Right renal cortex interstitium (tissue), 3 donors: ENCODE results near the gene FA2H. TPM values are rescaled to one million over a fixed set of nuclear protein-coding genes. Genes with fewer than 3 reads are reported as not detected.
"Not testable (repeated sequence)": the region's sequence is repeated elsewhere in the genome, so short reads cannot be mapped to it uniquely, and the experiment has no call there.

Experiments used
- DNase-seq, 3 donors: peaks; one replicate each; pipeline ENCODE4 v3.0.0-alpha.2; 2013; ENCODE audit warnings: low read depth in 3 of 3, low spot score in 2 of 3
- polyA plus RNA-seq, 3 donors: library from polyadenylated mRNA; unstranded; fragments of 120-200 nt; gene quantifications; one replicate each; pipeline ENCODE4 v1.2.1, GENCODE V29; 2013; ENCODE audit not compliant: insufficient read length in 3 of 3

FA2H gene
- polyA plus RNA-seq, 3 donors: 2.6 to 3.8 (median 3.1) TPM

GRCh38 chr16:74725651-74726455 is 48.8 kb downstream of the FA2H start:
- DNase-seq: no peak

GRCh38 chr16:74724820-74725549 is 49.6 kb downstream of the FA2H start:
- DNase-seq: no peak

GRCh38 chr16:74723256-74723655 is 51.4 kb downstream of the FA2H start:
- no peak for DNase-seq

GRCh38 chr16:74722156-74722555 is 52.5 kb downstream of the FA2H start:
- DNase-seq: not testable (repeated sequence)

- DNase-seq: no peak
These were observed 52.9 kb downstream of the FA2H start for GRCh38 chr16:74721716-74722115.

- no peak for DNase-seq
These were observed 54.0 kb downstream of the FA2H start for GRCh38 chr16:74720579-74720978.

- no peak for DNase-seq
These were observed 55.6 kb downstream of the FA2H start for GRCh38 chr16:74718741-74719610.

- no peak for DNase-seq
These were observed 56.5 kb downstream of the FA2H start for GRCh38 chr16:74718140-74718539.

GRCh38 chr16:74717367-74717766 is 57.3 kb downstream of the FA2H start:
- DNase-seq: no peak

GRCh38 chr16:74716355-74716754 is 58.3 kb downstream of the FA2H start:
- no peak for DNase-seq

GRCh38 chr16:74713876-74714275 is 60.7 kb downstream of the FA2H start:
- no peak for DNase-seq

- DNase-seq: no peak
These were observed 61.3 kb downstream of the FA2H start for GRCh38 chr16:74713325-74713724.

- no peak for DNase-seq
These were observed 62.7 kb downstream of the FA2H start for GRCh38 chr16:74711938-74712337.

- no peak for DNase-seq
These were observed 64.2 kb downstream of the FA2H start for GRCh38 chr16:74710401-74710800.

GRCh38 chr16:74709441-74709877 is 65.2 kb downstream of the FA2H start:
- DNase-seq: peak in 2 of 3 donors; percentile 59 to 61

GRCh38 chr16:74700438-74701225 is 74.0 kb downstream of the FA2H start, which contains the start of gene MLKL:
Gene MLKL, minus strand, starts transcription at chr16:74700862. Its CDS starts 5,105 bp downstream, at chr16:74695757.
- peak in 1 of 3 donors; percentile 18 for DNase-seq

GRCh38 chr16:74700116-74700437 is 74.5 kb downstream of the FA2H start:
- DNase-seq: no peak

GRCh38 chr16:74699666-74700065 is 75.0 kb downstream of the FA2H start:
- no peak for DNase-seq

- no peak for DNase-seq
These were observed 76.4 kb downstream of the FA2H start for GRCh38 chr16:74698222-74698621.
